GM06990 (cell line): ENCODE data around the gene AUTS2.

Experiments used
- DNase-seq: peaks from one replicate; pipeline ENCODE4 v3.0.0-alpha.2; 2011; ENCODE audit not compliant: insufficient read length; ENCODE audit errors: extremely low read depth
- H3K27me3 ChIP-seq: replicated peaks from 2 replicates; pipeline ENCODE4 v1.6.0; 2011; ENCODE audit warnings: low read length; ENCODE audit not compliant: control insufficient read depth, insufficient read depth
- H3K36me3 ChIP-seq: 2 replicates; pipeline ENCODE4 v1.5.1; 2011; ENCODE audit warnings: low read length; ENCODE audit not compliant: control insufficient read depth, insufficient read depth
- H3K4me3 ChIP-seq: replicated peaks from 2 replicates; pipeline ENCODE4 v1.5.1; 2011; ENCODE audit warnings: low read depth, mild to moderate bottlenecking, control low read depth, low read length
- TF ChIP-seq, protein P1 (sequence below): IDR thresholded peaks from 2 replicates; pipeline ENCODE4 v1.5.1; 2011; ENCODE audit warnings: low read length, control low read depth, mild to moderate bottlenecking, inconsistent platforms; ENCODE audit not compliant: insufficient read depth, poor library complexity, severe bottlenecking

The AUTS2 gene

GRCh38 chr7:69912141-69912540, 313.9 kb downstream of the AUTS2 start:
- H3K27me3 ChIP-seq, result no peaks in the 10 kb centered on the region
- H3K36me3 ChIP-seq, result no peaks in the 10 kb centered on the region
- no peak for DNase-seq
- TF ChIP-seq, protein P1, sequence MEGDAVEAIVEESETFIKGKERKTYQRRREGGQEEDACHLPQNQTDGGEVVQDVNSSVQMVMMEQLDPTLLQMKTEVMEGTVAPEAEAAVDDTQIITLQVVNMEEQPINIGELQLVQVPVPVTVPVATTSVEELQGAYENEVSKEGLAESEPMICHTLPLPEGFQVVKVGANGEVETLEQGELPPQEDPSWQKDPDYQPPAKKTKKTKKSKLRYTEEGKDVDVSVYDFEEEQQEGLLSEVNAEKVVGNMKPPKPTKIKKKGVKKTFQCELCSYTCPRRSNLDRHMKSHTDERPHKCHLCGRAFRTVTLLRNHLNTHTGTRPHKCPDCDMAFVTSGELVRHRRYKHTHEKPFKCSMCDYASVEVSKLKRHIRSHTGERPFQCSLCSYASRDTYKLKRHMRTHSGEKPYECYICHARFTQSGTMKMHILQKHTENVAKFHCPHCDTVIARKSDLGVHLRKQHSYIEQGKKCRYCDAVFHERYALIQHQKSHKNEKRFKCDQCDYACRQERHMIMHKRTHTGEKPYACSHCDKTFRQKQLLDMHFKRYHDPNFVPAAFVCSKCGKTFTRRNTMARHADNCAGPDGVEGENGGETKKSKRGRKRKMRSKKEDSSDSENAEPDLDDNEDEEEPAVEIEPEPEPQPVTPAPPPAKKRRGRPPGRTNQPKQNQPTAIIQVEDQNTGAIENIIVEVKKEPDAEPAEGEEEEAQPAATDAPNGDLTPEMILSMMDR, result no peak
- H3K4me3 ChIP-seq, result no peak overlapping the region

GRCh38 chr7:69912846-69913245, 314.6 kb downstream of the AUTS2 start:
- DNase-seq, result no peak
- H3K4me3 ChIP-seq, result no peak overlapping the region
- TF ChIP-seq, protein P1, result no peak

GRCh38 chr7:69919426-69920111, 321.3 kb downstream of the AUTS2 start:
- TF ChIP-seq, protein P1, result no peak
- H3K4me3 ChIP-seq, result no peak overlapping the region
- no peaks in the 10 kb centered on the region for H3K36me3 ChIP-seq
- no peaks in the 10 kb centered on the region for H3K27me3 ChIP-seq
- no peak for DNase-seq

More at GRCh38 chr7:69912846-69913245, 314.6 kb downstream of the AUTS2 start:
- Histone ChIP-seq H3K36me3 (no peaks in the 10 kb centered on the region), H3K27me3 (no peaks in the 10 kb centered on the region)

- H3K36me3 ChIP-seq, result no peaks in the 10 kb centered on the region
- TF ChIP-seq, protein P1, result no peak
- H3K4me3 ChIP-seq, result no peak overlapping the region
- DNase-seq, result no peak
- no peaks in the 10 kb centered on the region for H3K27me3 ChIP-seq
These were observed 322.5 kb downstream of the AUTS2 start for GRCh38 chr7:69920797-69921196.

DNA sequence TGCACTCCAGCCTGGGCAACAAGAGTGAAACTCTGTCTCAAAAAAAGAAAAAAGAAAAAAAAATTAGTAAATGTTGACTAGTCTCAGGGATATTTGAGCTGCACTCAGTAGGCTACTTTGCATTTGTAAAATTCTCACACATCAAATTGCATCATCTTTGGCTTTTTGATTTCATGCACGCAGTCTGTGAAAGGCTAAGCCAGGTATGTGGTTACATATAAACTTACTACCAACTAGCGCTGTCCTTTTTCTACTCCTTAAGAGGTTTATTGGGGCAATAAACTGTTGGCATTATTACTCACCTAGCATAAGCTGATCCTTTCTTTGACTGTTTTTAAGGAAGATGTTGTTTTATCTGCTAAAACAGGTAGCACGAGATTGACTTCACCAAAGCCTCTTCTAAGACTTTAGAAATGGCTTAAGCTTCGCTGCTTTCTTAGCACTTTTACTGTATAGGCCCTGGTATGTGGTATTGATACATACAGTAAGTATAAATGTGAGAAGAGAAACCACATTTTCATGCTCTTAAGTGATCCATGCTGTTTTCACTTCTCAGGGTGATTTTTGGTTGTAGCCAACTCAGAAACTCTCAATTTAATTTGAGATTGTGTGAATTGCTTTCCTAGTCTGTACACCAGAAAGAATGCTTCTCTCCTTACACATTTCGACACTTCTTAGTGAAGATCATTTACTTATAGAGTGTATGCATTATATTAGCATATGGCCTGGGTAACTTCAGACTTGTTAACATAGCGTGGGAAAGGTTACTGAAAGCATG, 323.9 kb downstream of the AUTS2 start:
- H3K36me3 ChIP-seq, result no peaks in the 10 kb centered on the region
- H3K27me3 ChIP-seq, result no peaks in the 10 kb centered on the region

More for the DNA sequence above, 323.9 kb downstream of the AUTS2 start:
- peak; percentile 61 for DNase-seq
- H3K4me3 ChIP-seq, result no peak overlapping the region
- TF ChIP-seq, protein P1, result no peak
